ENCODE measurements around the gene AICDA. TPM values are rescaled to one million over a fixed set of nuclear protein-coding genes. Genes with fewer than 3 reads are reported as not detected.

Gene AICDA
- total and polyA plus RNA-seq, 10 donors = 0.24 to 1.6 (median 0.78) TPM

DNA sequence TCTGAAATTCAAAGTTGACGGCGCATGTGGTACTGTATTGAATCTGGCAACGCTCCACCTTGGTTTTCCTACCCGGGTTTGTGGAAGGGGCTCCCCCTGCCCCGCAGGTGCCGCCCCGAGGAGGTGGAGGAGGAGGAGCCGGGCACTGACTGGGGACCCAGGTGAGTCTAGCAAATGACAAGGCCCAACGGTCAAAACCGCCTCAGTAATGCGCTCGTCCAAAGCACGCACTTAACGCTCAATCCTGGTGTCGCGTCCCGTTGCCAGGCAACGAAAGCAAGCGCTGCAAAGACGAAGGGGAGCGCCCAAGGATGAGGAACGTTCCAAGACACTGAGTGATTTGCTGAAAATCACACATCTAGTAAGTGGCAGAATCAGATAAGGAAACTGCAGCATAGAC is 48.0 kb downstream of the AICDA start:
- H3K4me1 ChIP-seq = peaks cover 0 to 24% (median 2%) of the 10 kb centered on the region in 6 donors
- WGBS, 5 donors = 62 to 86% (median 76%) methylated on average over 22 of the region's 22 CpGs
- intact Hi-C loops (cut with DNase I; ENCODE audit: low total_unique reads) = no loop called here
- H3K4me3 ChIP-seq = peak overlapping the region in 3 of 8 donors; percentile 19 to 53 (median 31)
- H3K36me3 ChIP-seq = no peaks in the 10 kb centered on the region
- peak overlapping the region in 3 of 8 donors; percentile 81 to 93 (median 82) for H3K27ac ChIP-seq
- no peaks in the 10 kb centered on the region for H3K27me3 ChIP-seq (replicated peaks in 1 of 7)
- TF ChIP-seq, protein P1, sequence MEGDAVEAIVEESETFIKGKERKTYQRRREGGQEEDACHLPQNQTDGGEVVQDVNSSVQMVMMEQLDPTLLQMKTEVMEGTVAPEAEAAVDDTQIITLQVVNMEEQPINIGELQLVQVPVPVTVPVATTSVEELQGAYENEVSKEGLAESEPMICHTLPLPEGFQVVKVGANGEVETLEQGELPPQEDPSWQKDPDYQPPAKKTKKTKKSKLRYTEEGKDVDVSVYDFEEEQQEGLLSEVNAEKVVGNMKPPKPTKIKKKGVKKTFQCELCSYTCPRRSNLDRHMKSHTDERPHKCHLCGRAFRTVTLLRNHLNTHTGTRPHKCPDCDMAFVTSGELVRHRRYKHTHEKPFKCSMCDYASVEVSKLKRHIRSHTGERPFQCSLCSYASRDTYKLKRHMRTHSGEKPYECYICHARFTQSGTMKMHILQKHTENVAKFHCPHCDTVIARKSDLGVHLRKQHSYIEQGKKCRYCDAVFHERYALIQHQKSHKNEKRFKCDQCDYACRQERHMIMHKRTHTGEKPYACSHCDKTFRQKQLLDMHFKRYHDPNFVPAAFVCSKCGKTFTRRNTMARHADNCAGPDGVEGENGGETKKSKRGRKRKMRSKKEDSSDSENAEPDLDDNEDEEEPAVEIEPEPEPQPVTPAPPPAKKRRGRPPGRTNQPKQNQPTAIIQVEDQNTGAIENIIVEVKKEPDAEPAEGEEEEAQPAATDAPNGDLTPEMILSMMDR (IDR thresholded peaks at IDR 0.05 in 8 of 11, conservative IDR thresholded peaks at IDR 0.05 in 3 of 11) = no peak
- TF ChIP-seq POLR2AphosphoS5 (IDR thresholded peaks at IDR 0.05) (peak in 1 of 3 donors; percentile 28), POLR2A (IDR thresholded peaks at IDR 0.05) (no peak)
- peaks cover 0 to 44% (median 29%) of the 10 kb centered on the region in 8 donors for H3K9me3 ChIP-seq
- peak; percentile 71 for DNase-seq

DNA sequence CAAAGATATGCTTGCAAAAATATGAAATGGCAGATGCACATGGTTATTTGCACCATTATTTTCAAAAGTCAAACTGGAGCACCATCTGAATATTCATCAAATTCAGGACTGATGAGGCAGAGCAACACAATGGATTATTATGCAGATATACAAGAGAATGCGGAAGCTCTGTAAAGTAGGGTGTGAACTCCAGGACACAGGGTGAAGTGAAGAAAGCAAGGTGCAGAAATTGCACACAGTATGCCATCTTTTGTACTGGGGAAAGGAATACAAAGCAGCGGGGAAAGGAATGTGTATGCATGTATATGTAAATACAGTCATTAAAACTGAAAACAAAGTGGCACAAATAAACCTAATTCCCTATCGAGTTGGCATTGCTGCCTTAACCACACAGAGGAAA is 49.3 kb downstream of the AICDA start:
- H3K36me3 ChIP-seq = no peaks in the 10 kb centered on the region
- no peak overlapping the region for H3K27ac ChIP-seq
- WGBS, 5 donors = 79 to 85% (median 83%) methylated on average over 3 of the region's 3 CpGs
- no peaks in the 10 kb centered on the region for H3K27me3 ChIP-seq (replicated peaks in 1 of 7)
- H3K4me3 ChIP-seq = no peak overlapping the region
- TF ChIP-seq POLR2AphosphoS5 (IDR thresholded peaks at IDR 0.05) = no peak
- TF ChIP-seq, protein P1 (IDR thresholded peaks at IDR 0.05 in 8 of 11, conservative IDR thresholded peaks at IDR 0.05 in 3 of 11) = no peak
- TF ChIP-seq POLR2A (IDR thresholded peaks at IDR 0.05) = no peak
- H3K9me3 ChIP-seq = peaks cover 0 to 44% (median 29%) of the 10 kb centered on the region in 8 donors
- intact Hi-C loops (cut with DNase I; ENCODE audit: low total_unique reads) = no loop called here
- DNase-seq = no peak
- H3K4me1 ChIP-seq = peaks cover 0 to 24% (median 2%) of the 10 kb centered on the region in 6 donors

DNA sequence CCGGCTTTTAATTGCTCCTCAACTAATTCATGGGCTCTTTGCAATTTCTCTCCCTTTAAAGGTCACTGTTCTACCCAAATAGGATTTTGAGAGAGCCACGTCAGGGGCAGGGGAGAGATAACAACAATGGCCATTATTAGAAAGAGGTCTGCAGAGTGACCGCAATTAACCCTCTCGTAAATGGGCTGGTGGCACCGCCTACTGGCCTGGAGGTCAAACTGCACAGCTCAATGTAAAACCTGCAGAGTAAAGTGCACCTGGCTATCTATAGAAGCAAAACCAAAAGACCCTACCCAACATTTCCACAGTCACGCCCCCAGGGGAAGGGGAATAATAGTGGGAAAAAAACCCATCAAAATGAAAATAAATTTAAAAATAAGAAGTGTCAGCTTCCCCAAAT is 50.3 kb downstream of the AICDA start:
- WGBS, 5 donors = 70 to 95% (median 93%) methylated on average over 6 of the region's 6 CpGs
- intact Hi-C loops (cut with DNase I; ENCODE audit: low total_unique reads) = no loop called here
- TF ChIP-seq, protein P1 (IDR thresholded peaks at IDR 0.05 in 8 of 11, conservative IDR thresholded peaks at IDR 0.05 in 3 of 11) = peak in 1 of 11 experiments; percentile 12
- no peak for TF ChIP-seq POLR2A (IDR thresholded peaks at IDR 0.05)

DNA sequence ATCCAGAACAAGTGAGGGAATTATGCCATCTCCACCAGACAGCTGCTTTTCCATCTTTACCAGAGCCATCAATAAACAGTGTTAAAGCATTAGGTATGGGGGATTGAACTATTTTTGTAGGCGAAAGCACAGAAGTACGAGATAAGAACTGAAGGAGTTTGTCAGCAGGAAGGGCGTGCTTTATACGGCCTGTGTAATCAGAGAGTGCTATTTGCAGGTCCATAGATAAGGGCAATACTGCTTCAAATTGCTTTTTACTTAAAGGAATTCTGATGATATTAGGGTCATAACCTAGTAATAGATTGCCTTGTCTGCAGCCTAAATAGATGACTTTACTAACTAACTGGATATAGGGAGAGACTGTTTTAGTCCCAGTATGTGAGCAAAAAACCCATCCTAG is 51.6 kb downstream of the AICDA start:
- H3K4me1 ChIP-seq = peaks cover 0 to 20% (median 0%) of the 10 kb centered on the region in 6 donors
- H3K9me3 ChIP-seq = peaks cover 0 to 31% (median 20%) of the 10 kb centered on the region in 8 donors
- 74 to 78% (median 77%) methylated on average over 4 of the region's 4 CpGs for WGBS, 5 donors
- TF ChIP-seq, protein P1 (IDR thresholded peaks at IDR 0.05 in 8 of 11, conservative IDR thresholded peaks at IDR 0.05 in 3 of 11) = no peak
- TF ChIP-seq POLR2AphosphoS5 (IDR thresholded peaks at IDR 0.05) (no peak), POLR2A (IDR thresholded peaks at IDR 0.05) (no peak)
- no peak overlapping the region for H3K4me3 ChIP-seq
- no peaks in the 10 kb centered on the region for H3K36me3 ChIP-seq
- DNase-seq = no peak
- no peak overlapping the region for H3K27ac ChIP-seq
- intact Hi-C loops (cut with DNase I; ENCODE audit: low total_unique reads) = no loop called here
- H3K27me3 ChIP-seq (replicated peaks in 1 of 7) = no peaks in the 10 kb centered on the region

More for the DNA sequence above, 50.3 kb downstream of the AICDA start:
- Histone ChIP-seq H3K4me1 (peaks cover 0 to 23% (median 2%) of the 10 kb centered on the region in 6 donors), H3K36me3 (no peaks in the 10 kb centered on the region), H3K9me3 (peaks cover 0 to 36% (median 23%) of the 10 kb centered on the region in 8 donors), H3K27me3 (replicated peaks in 1 of 7) (no peaks in the 10 kb centered on the region), H3K27ac (no peak overlapping the region), H3K4me3 (no peak overlapping the region)
- no peak for DNase-seq

Data from spleen (tissue), 11 donors.